Lower leg skin (tissue), 3 donors: ENCODE results near the gene SLC39A8.

ENCODE experiments used
- POLR2A ChIP-seq, 2 donors: fragments of 450-650 bp; IDR thresholded peaks; one replicate each; pipeline ENCODE4 v1.6.1; 2016 to 2017; ENCODE audit warnings: antibody characterized with exemption in 2 of 2, mild to moderate bottlenecking in 1 of 2, moderate library complexity in 1 of 2
- TF ChIP-seq, protein P1 (sequence below), 3 donors: fragments of 450-650 bp; IDR thresholded peaks; one replicate each; pipeline ENCODE4 v1.5.1; 2016; ENCODE audit warnings: antibody characterized with exemption in 3 of 3, mild to moderate bottlenecking in 3 of 3, moderate library complexity in 2 of 3

GRCh38 chr4:102321260-102321995, 23.9 kb downstream of the SLC39A8 start:
- TF ChIP-seq, protein P1, sequence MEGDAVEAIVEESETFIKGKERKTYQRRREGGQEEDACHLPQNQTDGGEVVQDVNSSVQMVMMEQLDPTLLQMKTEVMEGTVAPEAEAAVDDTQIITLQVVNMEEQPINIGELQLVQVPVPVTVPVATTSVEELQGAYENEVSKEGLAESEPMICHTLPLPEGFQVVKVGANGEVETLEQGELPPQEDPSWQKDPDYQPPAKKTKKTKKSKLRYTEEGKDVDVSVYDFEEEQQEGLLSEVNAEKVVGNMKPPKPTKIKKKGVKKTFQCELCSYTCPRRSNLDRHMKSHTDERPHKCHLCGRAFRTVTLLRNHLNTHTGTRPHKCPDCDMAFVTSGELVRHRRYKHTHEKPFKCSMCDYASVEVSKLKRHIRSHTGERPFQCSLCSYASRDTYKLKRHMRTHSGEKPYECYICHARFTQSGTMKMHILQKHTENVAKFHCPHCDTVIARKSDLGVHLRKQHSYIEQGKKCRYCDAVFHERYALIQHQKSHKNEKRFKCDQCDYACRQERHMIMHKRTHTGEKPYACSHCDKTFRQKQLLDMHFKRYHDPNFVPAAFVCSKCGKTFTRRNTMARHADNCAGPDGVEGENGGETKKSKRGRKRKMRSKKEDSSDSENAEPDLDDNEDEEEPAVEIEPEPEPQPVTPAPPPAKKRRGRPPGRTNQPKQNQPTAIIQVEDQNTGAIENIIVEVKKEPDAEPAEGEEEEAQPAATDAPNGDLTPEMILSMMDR (IDR thresholded peaks at IDR 0.05): no peak
- TF ChIP-seq POLR2A (IDR thresholded peaks at IDR 0.05): no peak
